HepG2 (cell line): ENCODE measurements around the gene TRIP6. TPM values are rescaled to one million over a fixed set of nuclear protein-coding genes. Genes with fewer than 3 reads are reported as not detected.

Experiments used
- AFF4 ChIP-seq: sonication (generic); formaldehyde crosslinking; IDR thresholded peaks from 2 replicates; pipeline ENCODE4 v1.4.0; 2020; ENCODE audit warnings: missing genetic modification reagents
- CENPBD1 ChIP-seq: sonication (generic); formaldehyde crosslinking; IDR thresholded peaks from 2 replicates; pipeline ENCODE4 v1.8.0; 2022; ENCODE audit warnings: missing genetic modification reagents, low read depth, mild to moderate bottlenecking, borderline replicate concordance
- MAZ ChIP-seq, 2 experiments: sonication (generic) in 1 of 2; formaldehyde crosslinking in 1 of 2; IDR thresholded peaks; 2 replicates each; pipeline versions ENCODE4 v1.5.0 to v1.6.1; 2012 to 2020; ENCODE audit warnings: low read depth in 2 of 2, mild to moderate bottlenecking in 2 of 2, borderline replicate concordance in 1 of 2, improper control_type of control experiment in 1 of 2, low read length in 1 of 2, missing genetic modification reagents in 1 of 2, moderate library complexity in 1 of 2
- PHF20 ChIP-seq: sonication (generic); formaldehyde crosslinking; IDR thresholded peaks from 2 replicates; pipeline ENCODE4 v1.5.0; 2020; ENCODE audit warnings: mild to moderate bottlenecking, missing genetic modification reagents
- RBM39 ChIP-seq: fragments of 200-400 bp; formaldehyde crosslinking; IDR thresholded peaks from one replicate; pipeline ENCODE4 v1.6.1; 2018; ENCODE audit warnings: antibody characterized with exemption, mild to moderate bottlenecking, low read depth, low read length; ENCODE audit not compliant: poor library complexity, severe bottlenecking
- SAFB2 ChIP-seq: sonication (generic); formaldehyde crosslinking; IDR thresholded peaks from 2 replicates; pipeline ENCODE4 v1.5.1; 2020; ENCODE audit warnings: missing genetic modification reagents, low read depth, mild to moderate bottlenecking, borderline replicate concordance
- ZNF121 ChIP-seq: sonication (generic); formaldehyde crosslinking; IDR thresholded peaks from 2 replicates; pipeline ENCODE4 v1.5.0; 2020; ENCODE audit warnings: mild to moderate bottlenecking, missing genetic modification reagents
- ZNF709 ChIP-seq: sonication (generic); formaldehyde crosslinking; IDR thresholded peaks from 2 replicates; pipeline ENCODE4 v1.5.0; 2020; ENCODE audit warnings: mild to moderate bottlenecking, missing genetic modification reagents
- ZNF883 ChIP-seq: sonication (generic); formaldehyde crosslinking; IDR thresholded peaks from 2 replicates; pipeline ENCODE4 v1.5.1; 2020; ENCODE audit warnings: mild to moderate bottlenecking, missing genetic modification reagents; ENCODE audit errors: not compliant biosample characterization
- ZNF891 ChIP-seq: sonication (generic); formaldehyde crosslinking; IDR thresholded peaks from 2 replicates; pipeline ENCODE4 v1.5.0; 2020; ENCODE audit warnings: mild to moderate bottlenecking, missing genetic modification reagents
- polyA plus RNA-seq, 8 experiments: library from polyadenylated mRNA; depleted of rRNA in 3 of 8; stranded (reverse) in 7 of 8; unstranded in 1 of 8; fragments of >200 nt; fragmentation: Illumina TruSeq in 4 of 8; extraction: Trizol in 4 of 8; gene quantifications; 2 replicates each; pipeline versions ENCODE4 v1.2.1 to v1.2.3, GENCODE V29; 2011 to 2016; ENCODE audit warnings: low read depth in 4 of 8, missing spikeins in 1 of 8, mixed read lengths in 1 of 8; ENCODE audit not compliant: insufficient read depth in 1 of 8
- total RNA-seq, 5 experiments: library from RNA; depleted of rRNA; stranded (reverse); fragments of >200 nt; fragmentation: Illumina TruSeq; extraction: Trizol; gene quantifications; 2 replicates each; pipeline ENCODE4 v1.2.3, GENCODE V29; 2016; ENCODE audit warnings: low read depth in 1 of 5
- TF ChIP-seq, protein P1 (sequence below): sonication (generic); formaldehyde crosslinking; IDR thresholded peaks from 2 replicates; pipeline ENCODE4 v1.4.0; 2020; ENCODE audit warnings: missing genetic modification reagents, borderline replicate concordance
- TF ChIP-seq, protein P2 (sequence below): sonication (generic); formaldehyde crosslinking; IDR thresholded peaks from 2 replicates; pipeline ENCODE4 v1.5.0; 2020; ENCODE audit warnings: mild to moderate bottlenecking, missing genetic modification reagents, borderline replicate concordance

TRIP6 gene
- total and polyA plus RNA-seq, 2 of the 13 experiments (the other 11 are each of a cell fraction or from before 2014, with no cell fraction given), result 0.34 to 0.38 TPM

DNA sequence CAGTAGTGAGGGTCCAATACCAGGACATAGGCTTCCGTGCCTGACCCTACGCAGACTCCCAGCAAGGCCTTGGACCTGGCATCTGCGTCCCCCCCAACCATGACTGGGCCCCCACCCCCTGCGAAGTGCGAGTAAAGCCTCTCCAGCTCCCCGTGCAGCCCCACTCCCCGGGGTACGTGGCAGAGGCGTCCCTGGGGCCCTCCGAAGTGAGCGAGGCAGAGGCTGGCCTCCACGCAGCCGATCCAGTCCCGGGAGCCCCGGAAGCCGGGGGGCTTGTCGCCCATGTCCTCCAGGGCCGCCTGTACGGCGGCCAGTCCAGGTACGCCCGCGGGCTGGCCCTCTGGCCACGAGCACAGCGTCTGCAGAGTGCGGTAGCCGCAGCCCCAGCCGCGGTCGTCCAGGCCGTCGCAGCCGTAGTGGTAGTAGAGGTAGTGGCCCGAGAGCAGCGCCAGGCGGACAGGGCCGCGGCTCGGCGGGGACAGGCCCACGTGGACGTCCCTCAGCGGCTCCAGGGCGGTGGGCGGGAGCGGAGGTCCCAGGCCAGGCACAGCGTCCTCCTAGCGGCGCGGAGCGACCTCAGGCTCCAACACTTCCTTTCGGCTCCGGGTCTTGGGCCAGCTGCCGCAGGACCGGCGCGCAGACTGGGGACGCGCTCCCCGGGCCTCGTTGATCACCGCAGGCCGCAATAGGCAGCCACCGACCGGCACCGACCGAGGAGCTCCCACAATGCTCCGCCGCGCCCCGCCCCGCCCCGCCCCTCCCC is 22.0 kb downstream of the TRIP6 start, which contains the start of gene UFSP1 (continued):
- TF ChIP-seq RBM39 (peak; percentile 11), ZNF121 (CRISPR knock-in tag) (peak; percentile 13; the same call in 1 of the 2 replicates), AFF4 (CRISPR knock-in tag) (0 out of 2 replicates have a peak, but pooled peaks have one; percentile 18), PHF20 (peak; percentile 80), ZNF883 (peak; percentile 88), CENPBD1 (CRISPR knock-in tag) (no peak; the same call in 1 of the 2 replicates), ZNF709 (peak; percentile 88), MAZ (IDR thresholded peaks at IDR 0.05; ENCODE audit: borderline replicate concordance, low read depth, low read length) (no peak), MAZ (CRISPR knock-in tag; IDR thresholded peaks at IDR 0.05; ENCODE audit: low read depth) (peak; percentile 94), ZNF891 (CRISPR knock-in tag) (peak; percentile 86; the same call in 1 of the 2 replicates), SAFB2 (CRISPR knock-in tag) (peak; percentile 90)
- TF ChIP-seq, protein P1, sequence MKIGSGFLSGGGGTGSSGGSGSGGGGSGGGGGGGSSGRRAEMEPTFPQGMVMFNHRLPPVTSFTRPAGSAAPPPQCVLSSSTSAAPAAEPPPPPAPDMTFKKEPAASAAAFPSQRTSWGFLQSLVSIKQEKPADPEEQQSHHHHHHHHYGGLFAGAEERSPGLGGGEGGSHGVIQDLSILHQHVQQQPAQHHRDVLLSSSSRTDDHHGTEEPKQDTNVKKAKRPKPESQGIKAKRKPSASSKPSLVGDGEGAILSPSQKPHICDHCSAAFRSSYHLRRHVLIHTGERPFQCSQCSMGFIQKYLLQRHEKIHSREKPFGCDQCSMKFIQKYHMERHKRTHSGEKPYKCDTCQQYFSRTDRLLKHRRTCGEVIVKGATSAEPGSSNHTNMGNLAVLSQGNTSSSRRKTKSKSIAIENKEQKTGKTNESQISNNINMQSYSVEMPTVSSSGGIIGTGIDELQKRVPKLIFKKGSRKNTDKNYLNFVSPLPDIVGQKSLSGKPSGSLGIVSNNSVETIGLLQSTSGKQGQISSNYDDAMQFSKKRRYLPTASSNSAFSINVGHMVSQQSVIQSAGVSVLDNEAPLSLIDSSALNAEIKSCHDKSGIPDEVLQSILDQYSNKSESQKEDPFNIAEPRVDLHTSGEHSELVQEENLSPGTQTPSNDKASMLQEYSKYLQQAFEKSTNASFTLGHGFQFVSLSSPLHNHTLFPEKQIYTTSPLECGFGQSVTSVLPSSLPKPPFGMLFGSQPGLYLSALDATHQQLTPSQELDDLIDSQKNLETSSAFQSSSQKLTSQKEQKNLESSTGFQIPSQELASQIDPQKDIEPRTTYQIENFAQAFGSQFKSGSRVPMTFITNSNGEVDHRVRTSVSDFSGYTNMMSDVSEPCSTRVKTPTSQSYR (CRISPR knock-in tag), result no peak
- TF ChIP-seq, protein P2, sequence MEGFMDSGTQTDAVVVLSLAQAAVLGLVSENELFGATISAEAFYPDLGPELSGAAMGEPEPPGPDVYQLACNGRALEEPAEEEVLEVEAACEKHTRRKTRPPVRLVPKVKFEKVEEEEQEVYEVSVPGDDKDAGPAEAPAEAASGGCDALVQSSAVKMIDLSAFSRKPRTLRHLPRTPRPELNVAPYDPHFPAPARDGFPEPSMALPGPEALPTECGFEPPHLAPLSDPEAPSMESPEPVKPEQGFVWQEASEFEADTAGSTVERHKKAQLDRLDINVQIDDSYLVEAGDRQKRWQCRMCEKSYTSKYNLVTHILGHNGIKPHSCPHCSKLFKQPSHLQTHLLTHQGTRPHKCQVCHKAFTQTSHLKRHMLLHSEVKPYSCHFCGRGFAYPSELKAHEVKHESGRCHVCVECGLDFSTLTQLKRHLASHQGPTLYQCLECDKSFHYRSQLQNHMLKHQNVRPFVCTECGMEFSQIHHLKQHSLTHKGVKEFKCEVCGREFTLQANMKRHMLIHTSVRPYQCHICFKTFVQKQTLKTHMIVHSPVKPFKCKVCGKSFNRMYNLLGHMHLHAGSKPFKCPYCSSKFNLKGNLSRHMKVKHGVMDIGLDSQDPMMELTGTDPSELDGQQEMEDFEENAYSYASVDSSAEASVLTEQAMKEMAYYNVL (CRISPR knock-in tag), result peak; percentile 60; the same call in 1 of the 2 replicates
